ENCODE measurements around the gene MED15.
A peak's percentile ranks its signal among the peaks of the same experiment; 100 is the strongest.
"Not testable (repeated sequence)": the region's sequence is repeated elsewhere in the genome, so short reads cannot be mapped to it uniquely, and the experiment has no call there.

The MED15 gene

DNA sequence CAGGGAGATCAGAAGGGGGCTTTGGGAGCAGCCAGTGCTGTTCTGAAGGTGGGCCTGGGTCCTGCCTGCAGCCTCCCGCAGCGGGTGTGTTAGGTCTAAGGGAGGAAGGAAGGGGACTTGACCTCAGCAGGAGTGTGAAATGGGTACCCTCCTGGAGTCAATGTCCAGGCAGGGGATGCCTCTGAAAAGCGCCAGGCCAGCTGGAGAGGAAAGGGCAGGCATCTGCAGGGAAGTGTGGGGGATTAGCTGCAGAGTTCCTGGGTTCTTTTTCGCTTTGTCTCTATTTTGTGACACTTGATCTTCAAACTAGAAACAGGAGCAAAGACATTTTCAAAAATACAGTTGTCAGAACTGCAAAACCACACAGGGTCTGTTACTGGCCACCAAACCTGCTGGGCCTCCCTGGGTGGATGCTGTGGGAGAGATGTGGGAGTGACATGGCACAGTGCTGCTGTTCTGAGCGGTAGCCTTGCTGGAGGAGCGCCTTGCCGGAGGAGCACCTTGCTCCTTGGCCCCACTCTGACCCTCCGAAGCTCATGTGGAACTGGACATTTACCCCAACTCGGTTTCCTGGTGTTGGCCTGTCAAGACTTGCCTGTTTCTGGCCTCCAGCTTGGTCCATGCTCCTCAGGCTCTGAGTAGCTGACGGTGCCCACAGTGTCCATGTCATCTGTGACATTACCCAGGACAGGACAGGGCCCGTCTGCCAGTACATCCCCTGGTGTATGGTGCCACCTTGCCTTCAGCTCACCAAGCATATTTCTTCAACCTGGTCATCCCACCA, 25.9 kb downstream of the MED15 start:
- no peak for DNase-seq

DNA sequence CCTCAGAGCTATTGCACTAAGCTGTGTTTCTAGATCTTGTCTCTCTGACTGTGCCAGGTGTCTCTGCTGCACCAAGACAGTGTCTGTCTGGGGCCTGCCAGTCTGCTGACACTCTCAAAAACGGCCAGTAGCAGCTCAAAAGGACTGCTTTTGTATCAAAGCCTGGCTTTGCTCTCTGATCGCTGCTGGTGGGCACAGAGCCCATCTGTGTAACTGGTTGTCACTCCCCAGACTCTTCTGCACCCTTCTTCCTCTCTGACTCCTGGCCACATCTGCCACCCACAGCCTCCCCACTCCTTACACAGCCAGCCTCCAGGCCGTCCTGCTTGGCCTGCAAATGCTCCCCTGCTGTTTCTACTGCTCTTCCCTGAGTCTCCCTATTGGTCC, 26.5 kb downstream of the MED15 start:
- DNase-seq, result no peak

DNA sequence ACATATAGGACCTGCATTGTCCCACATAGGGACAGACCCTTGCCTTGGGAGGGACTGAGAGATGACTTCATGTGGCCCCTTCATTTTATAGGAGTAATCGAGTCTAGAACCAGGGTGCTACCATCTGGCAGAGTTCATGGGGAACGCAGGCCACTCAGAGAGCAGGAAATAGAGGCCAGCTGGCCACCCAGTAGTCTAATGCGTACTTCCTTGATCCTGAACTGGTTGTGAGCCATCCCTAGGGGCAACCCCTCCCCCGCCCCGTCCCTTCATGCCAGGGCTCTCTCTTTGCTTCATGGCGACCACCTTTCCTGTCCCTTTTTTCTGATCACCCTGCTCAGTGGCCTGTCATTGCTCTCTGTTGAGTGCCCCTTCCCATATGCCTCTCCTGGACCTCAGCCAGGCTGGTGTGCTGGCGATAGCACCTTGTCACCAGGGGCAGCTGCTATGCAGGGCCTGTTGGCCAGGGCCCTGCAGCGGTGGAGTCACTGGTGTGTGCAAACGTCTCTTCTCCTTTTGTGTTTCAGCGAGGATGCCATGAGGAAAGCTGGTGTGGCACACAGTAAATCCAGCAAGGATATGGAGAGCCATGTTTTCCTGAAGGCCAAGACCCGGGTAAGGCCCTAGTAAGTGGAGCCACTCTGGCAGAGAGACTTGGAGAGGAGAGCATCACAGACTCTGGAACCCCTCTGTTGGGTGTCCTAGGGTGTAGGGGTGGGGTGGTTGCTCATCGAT, 29.3 kb downstream of the MED15 start:
- DNase-seq, result no peak

DNA sequence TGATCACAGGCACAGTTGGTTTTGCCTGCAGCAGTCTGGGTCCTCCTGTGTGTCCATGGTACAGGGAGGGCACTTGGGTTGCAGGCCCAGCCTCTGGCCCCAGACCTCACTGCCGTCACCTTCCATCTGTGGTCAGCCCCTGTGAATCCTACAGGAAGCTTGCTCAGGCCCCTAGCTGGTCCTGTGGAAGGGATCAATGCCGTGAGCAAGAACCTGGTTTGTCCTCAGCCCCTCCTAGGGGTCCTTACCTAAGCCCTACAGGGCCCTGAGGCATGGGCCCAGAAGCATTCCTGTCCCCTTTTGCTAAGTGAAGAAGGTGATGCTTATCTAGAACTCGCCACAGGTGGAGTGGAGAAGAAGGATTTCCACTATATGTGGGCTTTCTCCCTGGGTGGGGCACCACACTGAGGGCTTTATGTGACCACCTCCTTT, 29.9 kb downstream of the MED15 start:
- no peak for DNase-seq

DNA sequence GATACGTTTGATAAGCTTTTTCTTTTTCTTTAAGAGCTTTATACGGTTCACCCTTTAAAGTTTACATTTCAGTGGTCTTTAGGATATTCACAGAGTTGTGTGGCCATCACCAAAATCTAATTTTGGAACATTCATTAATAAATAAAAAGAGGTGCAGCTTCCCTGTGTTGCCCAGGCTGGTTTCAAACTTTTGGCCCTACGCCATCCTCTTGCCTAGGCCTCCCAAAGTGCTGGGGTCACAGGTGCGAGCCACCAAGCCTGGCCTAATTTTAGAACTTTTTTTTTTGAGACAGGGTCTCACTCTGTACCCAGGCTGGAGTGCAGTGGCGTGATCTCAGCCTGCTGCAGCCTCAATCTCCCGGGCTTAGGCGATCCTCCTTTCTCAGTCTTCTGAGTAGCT, 30.6 kb downstream of the MED15 start:
- no peak for DNase-seq

DNA sequence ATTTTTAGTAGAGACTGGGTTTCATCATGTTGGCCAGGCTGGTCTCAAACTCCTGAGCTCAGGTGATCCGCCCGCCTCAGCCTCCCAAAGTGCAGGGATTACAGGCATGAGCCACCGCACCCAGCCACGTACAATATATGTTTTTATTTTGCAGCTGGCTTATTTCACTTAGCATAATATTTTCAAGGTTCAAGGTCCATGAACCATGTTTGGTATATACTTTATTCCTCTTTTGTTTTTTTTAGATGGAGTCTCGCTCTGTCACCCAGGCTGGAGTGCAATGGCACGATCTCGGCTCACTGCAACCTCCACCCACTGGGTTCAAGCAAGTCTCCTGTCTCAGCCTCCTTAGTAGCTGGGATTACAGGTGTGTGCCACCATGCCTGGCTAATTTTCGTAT, 31.5 kb downstream of the MED15 start:
- DNase-seq, result not testable (repeated sequence)

DNA sequence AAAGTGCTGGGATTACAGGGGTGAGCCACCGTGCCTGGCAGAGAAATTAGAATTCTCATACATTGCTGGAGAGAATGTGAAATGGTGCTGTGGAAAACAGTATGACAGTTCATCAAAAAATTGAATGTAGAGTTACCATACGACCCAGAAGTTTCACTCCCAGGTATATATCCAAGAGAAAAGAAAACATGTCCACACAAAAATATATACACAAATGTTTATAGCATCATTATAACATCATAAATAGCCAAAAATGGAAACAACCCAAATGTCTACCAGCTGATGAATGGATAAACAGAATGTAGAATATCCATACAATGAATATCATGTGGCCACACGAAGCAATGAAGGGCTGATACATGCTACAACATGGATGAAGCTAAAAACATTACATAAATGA, 34.6 kb downstream of the MED15 start:
- DNase-seq, result no peak

DNA sequence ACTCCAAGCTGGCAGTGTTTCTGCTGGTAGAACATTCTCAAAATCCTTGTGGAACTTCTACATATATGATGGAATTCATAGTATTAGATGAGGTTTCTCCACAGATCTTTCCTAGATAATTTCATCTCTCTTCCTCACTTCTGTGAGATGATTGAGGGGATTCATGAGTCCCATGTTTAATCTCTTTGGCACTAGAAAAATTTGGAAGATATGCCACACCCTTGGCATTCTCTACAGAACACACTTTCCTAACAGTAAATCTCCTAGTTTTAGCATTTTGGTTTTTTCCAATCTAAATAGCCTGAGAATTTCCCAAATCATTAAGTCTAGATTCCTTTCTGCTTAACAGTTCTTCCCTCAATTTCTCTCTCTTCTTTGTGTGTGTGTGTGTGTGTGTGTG, 35.3 kb downstream of the MED15 start:
- no peak for DNase-seq

DNA sequence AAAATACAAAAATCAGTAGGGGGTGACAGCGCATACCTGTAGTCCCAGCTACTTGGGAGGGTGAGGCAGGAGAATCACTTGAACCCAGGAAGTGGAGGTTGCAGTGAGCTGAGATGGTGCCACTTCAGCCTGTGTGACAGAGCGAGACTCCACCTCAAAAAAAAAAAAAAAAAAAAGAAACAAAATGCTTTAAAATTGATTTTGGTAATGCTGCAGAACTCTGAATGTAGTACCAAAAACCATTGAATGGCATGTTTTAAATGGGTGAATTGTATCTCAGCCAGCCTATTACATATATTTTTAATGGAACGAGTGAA, 37.9 kb downstream of the MED15 start:
- not testable (repeated sequence) for DNase-seq

DNA sequence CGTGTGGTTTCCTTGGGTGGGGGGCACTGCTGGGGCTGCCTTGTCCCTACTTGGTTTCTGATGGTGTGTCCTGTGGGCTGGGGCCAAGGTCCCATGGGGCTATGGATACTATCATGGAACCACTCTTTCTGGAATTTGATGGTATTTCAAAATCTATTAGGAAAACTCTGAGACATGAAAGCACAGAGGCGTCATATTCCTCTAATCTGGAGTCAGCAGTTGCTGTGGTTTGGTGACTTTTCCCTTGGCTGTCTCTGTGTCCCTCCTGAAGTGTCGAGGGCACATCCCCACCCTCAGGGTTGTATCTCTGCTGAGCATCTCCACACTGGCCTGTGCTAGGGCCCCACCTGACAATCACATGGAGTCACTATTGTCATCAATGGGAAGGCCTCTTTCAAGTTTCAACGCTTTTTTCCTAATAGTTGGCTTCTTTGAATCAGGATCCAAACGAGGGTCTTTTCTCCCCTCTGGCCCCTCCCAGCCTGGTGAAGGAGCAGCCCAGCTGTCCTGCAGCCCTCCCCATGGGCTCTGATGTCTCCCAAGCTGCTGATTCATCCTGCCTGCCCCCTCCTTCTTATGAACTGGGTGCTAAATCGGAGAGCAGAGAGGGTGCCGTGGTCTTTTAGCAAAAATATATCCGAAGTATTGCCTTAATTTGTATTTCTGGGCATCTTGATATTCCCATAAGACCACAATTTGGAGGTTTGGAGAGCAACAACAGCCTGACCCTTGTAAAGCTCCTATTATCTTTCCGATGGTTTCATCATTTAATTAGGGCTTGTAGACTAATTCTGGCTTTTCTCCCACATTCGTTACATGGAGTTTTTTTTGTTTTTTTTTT, 38.5 kb downstream of the MED15 start:
- no peak for DNase-seq

DNA sequence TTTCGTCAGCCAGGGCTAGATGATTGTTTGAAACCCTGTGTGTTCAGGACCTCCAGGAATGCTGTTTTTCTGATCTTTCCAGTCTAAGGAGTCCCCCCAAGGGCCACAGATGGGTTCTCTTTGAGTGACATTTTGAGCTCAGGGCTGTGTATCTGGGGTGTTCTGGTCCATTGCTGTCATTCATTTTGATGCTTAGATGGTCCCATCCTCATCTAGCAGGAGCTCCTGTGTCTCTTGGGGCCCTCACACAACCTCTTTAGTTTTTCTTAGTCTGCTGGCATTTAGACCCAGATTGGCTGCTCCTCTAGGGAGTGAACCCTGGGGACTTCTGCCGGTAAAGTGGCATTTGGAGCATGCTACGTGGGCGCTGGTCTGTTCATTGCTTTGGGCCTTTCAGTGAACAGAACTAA, 39.1 kb downstream of the MED15 start:
- no peak for DNase-seq

DNA sequence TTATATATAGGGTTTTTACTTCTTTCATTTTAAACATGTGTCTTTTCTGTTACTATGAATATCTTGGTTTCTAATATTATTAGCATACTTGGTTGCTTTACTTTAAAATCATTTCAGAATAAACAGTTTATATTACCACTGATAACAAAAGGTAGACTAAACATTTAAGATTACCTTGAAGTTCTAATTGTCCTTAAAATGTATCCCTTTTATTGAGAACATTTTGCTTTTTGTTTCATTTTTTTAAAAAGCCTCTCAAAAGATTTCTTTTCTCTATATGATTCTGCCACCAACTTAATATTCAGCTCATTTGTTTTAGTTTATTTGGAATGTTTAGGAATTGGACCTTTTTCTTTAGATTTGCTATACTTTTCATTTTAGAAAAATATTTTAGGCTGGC, 39.6 kb downstream of the MED15 start:
- no peak for DNase-seq

DNA sequence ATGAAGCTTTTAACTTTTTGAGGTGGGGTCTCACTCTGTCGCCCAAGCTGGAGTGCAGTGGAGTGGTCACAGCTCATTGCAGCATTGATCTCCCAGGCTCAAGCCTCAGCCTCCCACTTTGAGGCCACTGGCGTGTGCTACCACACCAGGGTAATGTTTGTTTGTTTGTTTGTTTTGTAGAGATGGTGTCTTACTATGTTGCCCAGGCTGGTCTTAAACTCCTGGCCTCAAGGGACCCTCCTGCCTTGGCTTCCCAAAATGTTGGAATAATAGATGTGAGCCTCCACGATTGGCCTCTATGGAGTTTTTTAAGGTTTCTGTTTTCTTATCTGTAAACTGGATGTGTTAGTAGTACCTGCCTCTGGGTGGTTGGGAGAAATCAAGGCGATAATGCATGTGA, 41.4 kb downstream of the MED15 start:
- no peak for DNase-seq

DNA sequence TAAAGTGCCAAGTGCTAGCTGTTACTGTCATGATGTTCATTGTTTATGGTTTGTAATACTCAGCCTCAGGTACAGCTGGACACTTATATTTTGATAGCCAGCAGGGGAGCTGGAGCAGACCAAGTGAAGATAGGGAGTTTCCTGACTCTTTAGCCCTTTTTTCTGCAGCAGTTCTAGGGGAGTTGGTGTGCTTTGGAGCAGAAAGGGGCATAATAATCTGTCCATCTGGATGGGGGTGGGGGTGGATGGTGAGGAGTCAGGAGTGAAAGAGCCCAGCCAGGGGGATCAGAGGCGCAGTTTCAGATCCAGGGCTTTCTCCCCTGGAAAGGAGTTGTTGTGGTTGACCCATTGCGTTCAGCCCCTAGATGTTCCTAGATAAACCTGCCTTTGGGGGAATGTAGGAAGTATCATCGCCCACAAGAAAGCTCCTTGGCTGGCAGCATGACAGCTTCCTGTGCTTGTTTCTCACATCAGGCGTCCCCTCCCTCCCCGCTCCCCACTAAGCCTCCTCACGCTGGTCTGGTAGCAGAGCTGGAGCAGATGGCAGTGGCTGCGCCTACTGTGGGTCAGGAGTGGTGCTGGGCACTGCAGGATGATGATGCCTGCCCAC, 41.9 kb downstream of the MED15 start:
- peak; percentile 55 for DNase-seq

DNA sequence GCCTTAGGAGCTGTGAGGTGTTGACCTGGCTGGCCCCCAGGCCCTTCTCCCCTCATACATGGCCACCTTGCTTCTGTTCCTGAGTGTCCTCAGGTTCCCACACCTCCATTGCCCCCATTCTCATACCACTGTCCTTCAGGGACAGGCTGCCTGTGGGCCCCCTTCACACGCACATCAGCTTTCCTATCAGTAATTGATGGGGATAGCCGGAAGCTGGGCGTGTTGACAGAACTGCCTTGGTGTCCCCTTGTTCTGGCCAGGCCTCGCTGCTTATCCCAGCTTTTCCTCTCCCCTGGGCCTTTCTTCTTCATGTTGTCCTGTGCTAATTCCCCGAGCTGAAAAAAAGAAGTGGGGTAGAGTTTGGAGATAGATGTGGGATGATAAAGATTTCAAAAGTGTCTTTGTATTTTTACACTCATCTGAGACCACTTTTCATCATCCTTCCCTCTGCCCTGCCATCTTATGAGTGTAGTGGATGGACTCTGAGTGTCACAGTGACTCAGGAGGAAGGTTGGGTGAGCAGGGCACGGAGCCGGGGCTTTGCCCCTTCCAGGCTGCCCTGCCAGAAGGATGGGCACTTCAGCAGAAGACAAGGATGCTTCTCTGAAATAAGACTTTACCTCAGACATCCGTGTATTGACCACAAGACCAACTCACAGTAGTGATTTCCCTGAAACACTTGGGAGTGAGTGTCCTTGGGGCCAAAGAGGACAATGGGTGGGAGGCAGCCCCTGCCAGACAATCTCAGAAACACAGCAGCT, 42.8 kb downstream of the MED15 start:
- DNase-seq, result no peak

DNA sequence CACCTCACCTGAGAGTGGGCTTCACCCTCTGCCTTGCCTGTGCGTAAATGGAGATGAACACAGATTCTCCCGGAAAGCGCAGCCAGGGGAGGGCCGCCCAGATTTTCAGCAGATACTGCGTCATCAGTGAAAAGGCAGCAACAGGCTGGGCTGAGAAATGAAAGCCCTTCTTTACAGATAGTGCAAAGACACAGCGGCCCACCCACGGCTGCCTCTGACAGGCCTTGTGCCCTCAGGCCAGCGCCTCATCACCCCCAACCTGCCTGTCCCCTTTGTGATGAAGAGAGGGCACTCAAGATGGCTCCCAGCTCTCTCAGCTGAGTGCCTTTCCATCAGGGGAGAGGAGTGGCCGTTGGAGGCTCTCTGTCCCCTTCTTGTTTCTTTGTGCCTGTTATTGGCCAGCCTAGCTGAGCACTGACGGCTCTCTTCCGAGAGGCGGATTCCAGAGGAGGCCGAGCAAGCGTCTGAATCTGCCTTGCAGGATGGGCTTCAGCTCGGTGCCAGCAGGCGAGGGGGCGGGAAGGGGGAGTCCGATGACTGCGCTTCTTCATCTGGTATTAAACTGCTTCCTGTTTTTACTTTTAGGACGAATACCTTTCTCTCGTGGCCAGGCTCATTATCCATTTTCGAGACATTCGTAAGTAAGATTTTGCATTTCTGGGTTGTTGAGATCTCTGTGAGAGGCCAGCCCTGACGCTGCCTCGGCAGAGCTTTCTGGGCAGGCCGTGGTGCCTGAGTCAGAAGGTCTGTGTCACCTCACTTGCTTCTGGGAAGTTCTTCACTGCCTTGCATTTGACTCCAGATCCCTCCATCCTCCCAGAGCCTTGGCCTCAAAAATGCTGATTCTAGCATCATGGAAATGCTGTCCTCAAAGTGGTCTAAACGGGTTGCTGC, 43.7 kb downstream of the MED15 start:
- DNase-seq, result peak; percentile 64

DNA sequence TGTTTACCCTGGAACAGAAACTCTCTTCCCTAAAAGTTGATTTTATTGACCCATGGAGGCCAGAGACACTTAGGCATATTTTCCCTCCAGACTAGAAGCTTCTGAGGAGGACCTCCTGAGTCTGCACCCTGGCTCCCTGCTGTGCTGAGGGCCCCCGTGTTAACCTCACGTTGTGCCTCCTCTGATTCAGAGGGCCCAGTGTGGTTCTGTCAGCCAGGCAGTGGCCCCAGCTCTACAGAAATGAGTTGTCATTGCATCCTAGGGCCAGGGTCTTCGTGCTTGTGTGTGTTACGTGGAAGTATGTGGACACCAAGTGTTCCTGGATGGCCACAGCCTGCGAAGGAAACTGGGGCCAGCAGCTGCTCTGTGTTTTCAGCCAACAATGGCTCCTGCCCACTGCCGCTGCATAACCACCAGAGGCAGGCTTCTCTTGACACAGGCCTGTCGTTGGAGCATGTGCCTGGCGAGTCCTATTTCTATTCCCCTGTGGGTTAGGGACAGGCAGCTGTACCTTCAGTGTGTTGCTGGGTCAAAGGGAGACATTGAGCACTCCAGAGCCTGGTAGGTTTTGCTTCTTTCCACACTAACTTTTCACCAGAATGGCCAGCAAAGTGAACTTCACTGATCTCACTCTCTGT, 44.5 kb downstream of the MED15 start:
- DNase-seq, result peak; percentile 47

DNA sequence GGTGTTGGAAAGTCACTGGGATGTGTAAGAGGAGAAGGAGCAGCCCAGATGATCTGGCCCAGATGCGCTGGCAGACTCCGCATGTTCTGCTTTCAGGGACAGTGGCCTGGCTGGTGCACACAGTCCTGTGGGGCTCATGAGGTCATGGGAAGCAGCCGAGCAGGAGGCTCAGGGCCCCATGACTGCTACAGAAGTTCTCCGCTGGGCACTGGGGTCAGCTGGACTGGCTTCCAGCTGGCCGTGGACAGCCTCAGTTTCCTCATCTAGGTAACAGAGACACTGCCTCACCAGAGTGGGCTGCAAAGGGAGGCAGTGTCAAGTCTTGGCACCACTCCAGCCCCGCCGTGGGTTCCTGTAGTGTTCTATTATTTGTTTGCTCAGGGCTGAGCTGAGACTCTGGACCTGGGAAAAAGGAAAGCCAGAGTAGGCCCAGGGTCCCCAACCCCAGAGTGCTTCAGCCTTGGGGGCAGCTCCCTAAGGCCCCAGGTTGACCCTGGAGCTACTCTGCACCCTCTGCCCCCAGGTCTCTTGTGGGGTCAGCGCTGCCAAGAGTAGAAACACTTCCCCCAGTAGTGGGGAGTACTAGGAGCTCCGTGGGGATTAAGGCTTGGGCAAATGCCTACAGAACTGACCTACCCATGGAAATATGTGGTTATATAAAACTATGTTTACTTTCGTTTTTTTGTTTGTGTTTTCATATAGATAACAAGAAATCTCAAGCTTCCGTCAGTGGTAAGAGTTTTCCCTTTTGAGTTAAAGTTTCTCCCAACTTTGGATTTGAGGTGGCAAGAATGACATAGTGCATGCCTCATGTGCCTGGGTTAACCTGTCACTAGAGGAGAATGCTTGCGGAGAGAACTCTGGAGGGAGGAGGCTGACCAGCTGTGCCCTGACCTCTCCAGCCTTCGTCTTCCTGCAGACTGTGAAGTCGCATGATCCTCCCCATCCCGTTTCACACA, 45.3 kb downstream of the MED15 start:
- no peak for DNase-seq

DNA sequence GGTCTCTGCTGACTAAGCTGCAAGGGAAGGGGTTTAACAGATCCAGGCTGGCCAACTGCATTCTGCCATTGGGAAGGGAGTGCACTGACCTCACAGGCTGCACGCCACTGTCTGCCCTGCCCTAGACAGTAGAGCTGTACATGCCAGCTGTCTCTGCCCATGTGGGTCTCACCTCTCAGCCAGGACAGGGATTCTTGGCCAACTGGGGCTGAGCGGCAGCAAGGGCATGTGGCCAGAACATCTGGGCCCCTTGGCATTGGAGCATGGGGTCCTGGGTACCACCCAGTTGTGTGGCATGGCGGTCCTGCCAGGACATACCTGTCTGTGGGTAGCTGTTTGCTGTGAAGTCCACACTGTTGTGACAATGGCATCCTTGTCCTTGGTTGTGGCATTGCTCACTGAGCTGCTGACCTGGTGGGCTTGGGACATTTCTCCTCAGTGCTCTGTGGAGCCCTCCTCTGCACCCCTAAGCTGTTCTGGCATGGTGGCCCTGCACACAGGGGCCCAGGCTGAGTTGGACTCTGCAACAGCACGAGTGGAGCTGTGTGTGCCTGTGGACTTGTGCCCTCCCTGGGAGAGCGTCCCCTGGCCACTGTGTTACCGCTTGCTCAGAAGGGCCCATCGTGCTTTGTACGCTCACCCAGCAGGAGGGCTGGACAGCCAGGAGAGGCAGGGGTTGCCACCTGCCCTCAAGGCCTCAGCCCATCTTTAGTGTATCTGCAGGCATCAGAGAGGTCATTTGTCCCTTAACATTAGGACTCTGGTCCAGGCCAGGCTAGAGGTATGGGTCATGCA, 46.7 kb downstream of the MED15 start:
- DNase-seq, result no peak
